NT2/D1 (cell line): ENCODE measurements around the gene DENND6B.

ENCODE experiments used
- DNase-seq: peaks from one replicate; pipeline ENCODE4 v3.0.0-alpha.2; 2011; ENCODE audit warnings: low read depth, low spot score
- H3K27me3 ChIP-seq: 2 replicates; pipeline ENCODE4 v1.6.0; 2011; ENCODE audit warnings: mild to moderate bottlenecking; ENCODE audit not compliant: insufficient read length, insufficient read depth
- H3K36me3 ChIP-seq: 2 replicates; pipeline ENCODE4 v1.6.1; 2011; ENCODE audit warnings: mild to moderate bottlenecking, low read length, mixed read lengths; ENCODE audit not compliant: insufficient read depth, insufficient read length
- H3K4me1 ChIP-seq: 2 replicates; pipeline ENCODE4 v1.5.1; 2011; ENCODE audit not compliant: insufficient read depth, insufficient read length
- H3K4me3 ChIP-seq: 2 replicates; pipeline ENCODE4 v1.5.1; 2011; ENCODE audit warnings: low read depth; ENCODE audit not compliant: insufficient read length
- H3K9ac ChIP-seq: 2 replicates; pipeline ENCODE4 v1.6.0; 2011; ENCODE audit warnings: low read depth; ENCODE audit not compliant: insufficient read length
- H3K9me3 ChIP-seq: 2 replicates; pipeline ENCODE4 v1.5.1; 2011; ENCODE audit warnings: mild to moderate bottlenecking, low read length; ENCODE audit not compliant: insufficient read depth
- SUZ12 ChIP-seq: IDR thresholded peaks from 2 replicates; pipeline ENCODE4 v1.6.1; 2011; ENCODE audit not compliant: insufficient read length, insufficient read depth; ENCODE audit errors: extremely low read depth
- YY1 ChIP-seq: IDR thresholded peaks from 2 replicates; pipeline ENCODE4 v1.6.1; 2011; ENCODE audit not compliant: insufficient read length, insufficient read depth
- ZNF274 ChIP-seq: IDR thresholded peaks from 2 replicates; pipeline ENCODE4 v1.6.1; 2011; ENCODE audit warnings: mild to moderate bottlenecking, low read depth, low read length

DENND6B gene

GRCh38 chr22:50300620-50301257, 26.1 kb downstream of the DENND6B start:
- no peak overlapping the region for H3K4me3 ChIP-seq
- DNase-seq: no peak
- H3K4me1 ChIP-seq: peaks cover 34% of the 10 kb centered on the region

DNA sequence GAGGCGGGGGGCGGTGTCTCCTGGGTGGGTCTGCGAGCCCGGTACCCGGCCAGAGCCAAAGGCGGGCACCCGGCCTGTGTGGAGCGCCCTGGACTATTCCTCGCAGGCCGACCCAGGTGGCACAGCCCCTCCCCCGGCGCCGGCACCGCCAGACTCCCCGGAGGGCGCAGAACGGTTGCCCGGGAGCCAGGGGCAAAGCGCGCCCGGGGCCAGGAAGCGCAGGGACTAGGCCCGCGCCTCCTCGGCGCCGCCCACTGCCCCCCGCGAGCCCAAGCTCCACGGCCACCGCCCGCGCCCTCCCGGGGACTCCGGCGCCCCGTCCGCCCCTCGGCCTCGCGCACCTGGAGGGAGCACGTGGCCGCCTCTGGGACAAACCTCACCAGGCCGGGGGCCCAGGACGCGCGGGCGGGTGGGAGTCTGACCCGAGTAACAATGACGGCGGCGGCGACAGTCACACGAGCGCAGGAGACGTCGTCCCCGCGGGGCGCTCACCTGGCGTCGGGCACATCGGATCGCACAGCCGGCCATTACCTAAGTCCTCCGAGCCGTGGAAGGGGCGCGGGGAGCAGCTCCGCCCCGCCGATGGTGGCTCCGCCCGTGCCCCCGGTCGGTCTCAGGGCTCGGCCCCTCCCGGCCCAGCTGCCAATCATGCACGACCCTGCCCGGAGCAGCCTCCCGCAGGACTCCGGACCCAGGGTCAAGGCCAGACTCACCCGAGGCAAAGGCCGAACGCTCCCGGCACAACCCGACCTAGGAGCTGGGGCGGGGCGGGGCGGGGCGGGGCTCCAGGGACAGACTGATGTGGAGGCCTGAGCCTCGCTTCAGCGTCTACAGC, 26.8 kb downstream of the DENND6B start:
- H3K4me1 ChIP-seq: peaks cover 27% of the 10 kb centered on the region
- no peak for TF ChIP-seq SUZ12
- no peak for TF ChIP-seq ZNF274
- no peak for TF ChIP-seq YY1
- no peaks in the 10 kb centered on the region for H3K9me3 ChIP-seq
- DNase-seq: no peak
- peak overlapping the region; percentile 26 for H3K4me3 ChIP-seq
- H3K9ac ChIP-seq: no peak overlapping the region
- no peaks in the 10 kb centered on the region for H3K27me3 ChIP-seq
- H3K36me3 ChIP-seq: peaks cover 17% of the 10 kb centered on the region

More at GRCh38 chr22:50300620-50301257, 26.1 kb downstream of the DENND6B start:
- no peaks in the 10 kb centered on the region for H3K27me3 ChIP-seq
- no peak for TF ChIP-seq YY1
- H3K9me3 ChIP-seq: no peaks in the 10 kb centered on the region
- no peak overlapping the region for H3K9ac ChIP-seq
- peaks cover 19% of the 10 kb centered on the region for H3K36me3 ChIP-seq

DNA sequence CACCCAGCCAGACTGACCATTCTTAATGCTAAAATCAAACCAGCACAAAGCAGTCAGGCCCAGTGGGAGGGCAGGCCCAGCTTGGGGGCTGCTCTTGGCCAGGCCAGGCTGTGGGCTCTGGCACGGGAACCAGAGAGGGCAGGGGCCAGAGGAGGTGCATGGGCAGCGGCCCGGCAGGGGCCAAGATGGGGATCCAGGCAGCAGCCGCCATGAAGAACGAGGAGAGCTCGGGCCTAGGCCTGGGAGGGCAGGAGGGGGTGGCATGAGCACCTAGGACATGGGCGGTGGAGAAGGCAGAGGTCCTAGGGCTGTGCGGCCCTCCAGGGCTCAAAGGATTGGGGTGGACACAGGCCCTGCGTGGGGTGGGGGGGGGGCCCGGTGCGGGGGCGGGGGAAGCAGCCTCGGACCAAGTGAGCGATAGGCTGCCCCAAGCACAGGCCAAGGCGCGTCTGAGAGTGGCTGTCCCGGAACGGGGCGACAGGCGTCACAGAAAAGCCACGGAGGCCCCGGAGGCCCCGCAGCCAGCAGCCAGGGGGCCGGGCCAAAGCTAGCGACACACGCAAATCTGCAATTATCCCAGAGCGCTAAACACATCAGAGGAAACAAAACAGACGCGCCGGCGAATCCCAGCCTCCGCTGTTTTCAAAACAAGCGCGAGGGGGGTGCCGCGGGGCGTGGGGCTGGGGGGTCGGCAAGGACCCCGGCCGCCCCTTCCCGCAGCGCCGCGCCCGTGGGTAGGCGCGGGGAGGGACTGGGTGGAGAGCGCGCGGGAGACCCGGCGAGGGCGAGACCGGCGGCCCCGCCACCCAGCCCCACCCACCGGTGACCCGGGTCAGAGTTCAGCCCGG, 27.7 kb downstream of the DENND6B start:
- peaks cover 24% of the 10 kb centered on the region for H3K4me1 ChIP-seq
- no peaks in the 10 kb centered on the region for H3K27me3 ChIP-seq
- no peak overlapping the region for H3K9ac ChIP-seq
- TF ChIP-seq SUZ12 (no peak), ZNF274 (no peak), YY1 (no peak)
- H3K4me3 ChIP-seq: peak overlapping the region; percentile 26
- H3K9me3 ChIP-seq: no peaks in the 10 kb centered on the region
- H3K36me3 ChIP-seq: peaks cover 19% of the 10 kb centered on the region
- DNase-seq: no peak

DNA sequence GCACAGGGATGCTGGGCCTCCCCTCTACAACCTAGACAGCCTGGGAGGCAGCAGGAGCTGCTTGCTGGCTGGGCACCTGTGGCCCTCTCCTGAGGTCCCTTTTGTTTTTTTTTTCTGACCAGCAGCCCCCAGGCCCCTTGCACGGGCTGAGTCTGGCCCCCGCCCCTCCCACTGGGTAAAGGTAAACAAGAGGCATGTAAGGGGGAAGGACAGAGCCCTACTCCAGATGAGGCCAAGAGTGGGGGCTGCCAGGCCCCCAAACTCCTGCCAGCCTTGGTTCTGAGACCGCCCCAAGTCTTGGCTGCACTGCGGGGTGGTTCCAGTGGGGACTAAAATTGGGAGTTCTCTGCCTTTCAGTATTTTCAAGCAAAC, 28.6 kb downstream of the DENND6B start:
- no peaks in the 10 kb centered on the region for H3K27me3 ChIP-seq
- H3K36me3 ChIP-seq: peaks cover 20% of the 10 kb centered on the region
- H3K4me1 ChIP-seq: peaks cover 18% of the 10 kb centered on the region
- DNase-seq: no peak
- no peak for TF ChIP-seq YY1
- no peak for TF ChIP-seq ZNF274
- no peak for TF ChIP-seq SUZ12
- no peak overlapping the region for H3K9ac ChIP-seq
- H3K9me3 ChIP-seq: no peaks in the 10 kb centered on the region
- H3K4me3 ChIP-seq: no peak overlapping the region

DNA sequence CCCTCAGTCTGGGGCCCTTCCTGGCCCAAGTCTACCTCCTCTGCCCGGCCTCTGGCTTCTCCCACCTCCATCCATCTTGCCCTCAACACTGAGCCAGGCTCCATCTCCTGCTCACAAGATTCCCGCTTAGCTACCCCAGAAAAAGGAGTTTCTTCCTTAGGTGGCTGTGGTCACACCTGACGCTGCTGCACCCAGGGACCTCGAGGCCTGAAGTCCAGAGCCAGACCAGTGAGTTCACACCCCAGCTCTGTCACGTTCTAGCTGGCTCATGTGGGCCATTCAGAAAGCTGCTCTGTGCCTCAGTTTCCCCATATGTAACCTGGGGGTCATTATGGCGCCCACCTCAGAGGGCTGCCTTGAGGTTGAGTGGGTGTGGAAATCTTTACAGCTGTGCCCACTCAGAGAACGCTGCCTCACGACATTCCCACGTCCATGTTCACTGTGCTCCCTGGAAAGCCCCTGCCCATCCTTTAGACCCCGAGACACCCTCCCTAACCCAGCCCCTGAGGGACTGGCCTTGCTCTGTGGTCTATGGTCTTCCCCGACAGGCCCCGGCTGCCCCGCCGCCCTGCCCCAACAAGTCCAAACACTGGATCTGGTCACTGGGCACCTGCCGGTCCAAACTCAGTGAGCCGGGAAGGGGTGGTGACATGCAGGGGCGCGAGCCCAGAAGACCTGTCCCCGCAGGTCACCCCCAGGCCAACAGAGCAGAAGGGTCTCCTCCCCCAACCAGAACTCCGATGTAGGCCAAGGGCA, 29.1 kb downstream of the DENND6B start:
- DNase-seq: no peak
- Histone ChIP-seq H3K9ac (no peak overlapping the region), H3K9me3 (no peaks in the 10 kb centered on the region), H3K36me3 (peaks cover 16% of the 10 kb centered on the region), H3K4me3 (no peak overlapping the region), H3K4me1 (peaks cover 22% of the 10 kb centered on the region), H3K27me3 (no peaks in the 10 kb centered on the region)
- no peak for TF ChIP-seq YY1
- TF ChIP-seq ZNF274: no peak
- no peak for TF ChIP-seq SUZ12

DNA sequence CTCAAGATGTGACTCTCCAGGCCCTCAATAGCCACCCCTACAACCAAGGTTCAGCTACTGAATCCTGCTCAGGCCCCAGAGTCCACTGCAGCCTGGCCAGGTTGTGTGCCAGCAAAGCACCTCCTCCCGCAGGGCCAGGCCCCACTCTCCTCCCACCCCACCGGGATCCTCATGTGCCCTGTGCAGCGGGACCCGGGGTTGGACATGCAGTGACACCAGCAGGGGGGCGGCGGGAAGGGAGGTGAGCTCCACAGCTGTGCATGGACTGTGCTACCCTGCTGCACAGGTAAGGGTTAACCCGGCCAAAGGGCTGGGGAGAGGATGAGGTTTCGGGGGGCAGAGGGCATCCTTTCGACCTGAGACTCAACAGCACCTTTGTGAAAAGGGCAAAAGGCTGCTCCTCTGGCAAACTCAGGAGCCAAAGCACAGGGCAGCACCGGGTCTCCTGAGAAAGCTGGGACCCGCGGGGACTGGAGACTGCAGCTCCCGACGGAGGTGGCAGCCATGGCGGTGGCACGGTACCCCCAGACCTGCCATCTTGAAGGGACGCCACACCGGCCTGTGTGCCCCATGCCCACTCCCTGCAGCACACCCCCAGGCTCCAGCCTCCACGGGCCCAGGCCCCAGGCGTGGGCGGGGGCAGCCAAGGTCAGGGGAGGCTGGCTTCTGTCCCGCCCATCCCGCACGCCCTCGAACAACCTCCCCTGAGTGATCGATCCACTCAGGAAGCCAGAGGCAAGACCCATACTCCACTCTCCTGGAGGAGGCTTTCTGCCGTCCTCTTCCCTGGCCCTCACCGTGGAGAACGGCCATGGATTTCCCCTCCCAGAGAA, 29.9 kb downstream of the DENND6B start:
- TF ChIP-seq ZNF274 (no peak), SUZ12 (no peak), YY1 (no peak)
- no peaks in the 10 kb centered on the region for H3K9me3 ChIP-seq
- peaks cover 16% of the 10 kb centered on the region for H3K36me3 ChIP-seq
- no peak overlapping the region for H3K4me3 ChIP-seq
- peaks cover 26% of the 10 kb centered on the region for H3K4me1 ChIP-seq
- H3K27me3 ChIP-seq: no peaks in the 10 kb centered on the region
- DNase-seq: no peak
- H3K9ac ChIP-seq: no peak overlapping the region
